AG04450 (cell line): ENCODE results near the gene ADORA1. TPM values are rescaled to one million over a fixed set of nuclear protein-coding genes. Genes with fewer than 3 reads are reported as not detected.

Experiments
- CTCF ChIA-PET: fragments of 300-600, 350-600 bp; formaldehyde crosslinking; extraction: SDS; loops from one replicate; lab custom pipeline; 2022; ENCODE audit warnings: antibody characterized with exemption, inconsistent platforms; lab: Charles Lee
- POLR2A ChIA-PET: fragments of 350-600 bp; formaldehyde crosslinking; extraction: SDS; loops from one replicate; lab custom pipeline; 2021; ENCODE audit warnings: antibody characterized with exemption, inconsistent platforms; lab: Yijun Ruan, JAX
- DNase-seq: peaks from one replicate; pipeline ENCODE4 v3.0.0-alpha.2; 2011; ENCODE audit warnings: low read depth, low spot score
- H3K27ac ChIP-seq: one replicate; pipeline ENCODE4 v1.5.1; 2012; ENCODE audit warnings: low read depth, low read length, control low read depth
- H3K27me3 ChIP-seq: one replicate; pipeline ENCODE4 v1.6.0; 2012; ENCODE audit warnings: low read length; ENCODE audit not compliant: control insufficient read depth, insufficient read depth
- H3K4me3 ChIP-seq: 2 replicates; pipeline ENCODE4 v1.5.1; 2011; ENCODE audit warnings: mild to moderate bottlenecking, low read depth, low read length, control low read depth
- H3K9me3 ChIP-seq: 2 replicates; pipeline ENCODE4 v1.5.1; 2012; ENCODE audit warnings: low read length; ENCODE audit not compliant: control insufficient read depth, insufficient read depth
- CTCF ChIP-seq: IDR thresholded peaks from 2 replicates; pipeline ENCODE4 v1.5.1; 2011; ENCODE audit warnings: low read depth, low read length, control low read depth, inconsistent platforms
- polyA plus RNA-seq: library from polyadenylated mRNA; depleted of rRNA; stranded (reverse); fragments of >200 nt; gene quantifications from 2 replicates; pipeline ENCODE4 v1.2.3, GENCODE V29; 2011

ADORA1 gene
- polyA plus RNA-seq, 1 experiment: 1.7 TPM

- no peaks in the 10 kb centered on the region for H3K9me3 ChIP-seq
- ChIA-PET CTCF (interaction anchor here (0.6 kb wide), 1 partner anchor 81 kb away, joined by 4 read pairs; no protein-coding TSS in a partner anchor), POLR2A (no interaction called here)
- peaks cover 59% of the 10 kb centered on the region for H3K27me3 ChIP-seq
- H3K4me3 ChIP-seq: no peak overlapping the region
- no peak for TF ChIP-seq CTCF
- no peak for DNase-seq
- no peak overlapping the region for H3K27ac ChIP-seq
These were observed 38.4 kb upstream of the ADORA1 start for GRCh38 chr1:203089001-203089650.

GRCh38 chr1:203089651-203090045 is 37.9 kb upstream of the ADORA1 start:
- Histone ChIP-seq H3K27ac (no peak overlapping the region), H3K9me3 (peaks cover 4% of the 10 kb centered on the region; the same call in 1 of the 2 replicates), H3K4me3 (no peak overlapping the region), H3K27me3 (peaks cover 59% of the 10 kb centered on the region)
- POLR2A ChIA-PET: no interaction called here
- no peak for TF ChIP-seq CTCF
- no peak for DNase-seq
- CTCF ChIA-PET: no interaction called here

- Histone ChIP-seq H3K27ac (no peak overlapping the region), H3K9me3 (peaks cover 4% of the 10 kb centered on the region; the same call in 1 of the 2 replicates), H3K27me3 (peaks cover 62% of the 10 kb centered on the region), H3K4me3 (no peak overlapping the region)
- no peak for TF ChIP-seq CTCF
- ChIA-PET POLR2A (no interaction called here), CTCF (interaction anchor here (1.1 kb wide), 1 partner anchor 28 kb away, joined by 5 read pairs; no protein-coding TSS in a partner anchor)
- DNase-seq: no peak
These were observed 36.9 kb upstream of the ADORA1 start for GRCh38 chr1:203090421-203091198.

GRCh38 chr1:203091199-203091477 is 36.4 kb upstream of the ADORA1 start:
- H3K27ac ChIP-seq: no peak overlapping the region
- DNase-seq: no peak
- H3K4me3 ChIP-seq: no peak overlapping the region
- ChIA-PET CTCF (interaction anchor here (1.1 kb wide), 1 partner anchor 27 kb away, joined by 5 read pairs; no protein-coding TSS in a partner anchor), POLR2A (no interaction called here)
- H3K27me3 ChIP-seq: peaks cover 61% of the 10 kb centered on the region
- TF ChIP-seq CTCF: no peak
- peaks cover 4% of the 10 kb centered on the region; the same call in 1 of the 2 replicates for H3K9me3 ChIP-seq
